ENCODE measurements around the gene TK1. TPM values are rescaled to one million over a fixed set of nuclear protein-coding genes. Genes with fewer than 3 reads are reported as not detected.

Gene TK1
- total RNA-seq, 1 donor from 2014 or later, result 16.2 TPM

DNA sequence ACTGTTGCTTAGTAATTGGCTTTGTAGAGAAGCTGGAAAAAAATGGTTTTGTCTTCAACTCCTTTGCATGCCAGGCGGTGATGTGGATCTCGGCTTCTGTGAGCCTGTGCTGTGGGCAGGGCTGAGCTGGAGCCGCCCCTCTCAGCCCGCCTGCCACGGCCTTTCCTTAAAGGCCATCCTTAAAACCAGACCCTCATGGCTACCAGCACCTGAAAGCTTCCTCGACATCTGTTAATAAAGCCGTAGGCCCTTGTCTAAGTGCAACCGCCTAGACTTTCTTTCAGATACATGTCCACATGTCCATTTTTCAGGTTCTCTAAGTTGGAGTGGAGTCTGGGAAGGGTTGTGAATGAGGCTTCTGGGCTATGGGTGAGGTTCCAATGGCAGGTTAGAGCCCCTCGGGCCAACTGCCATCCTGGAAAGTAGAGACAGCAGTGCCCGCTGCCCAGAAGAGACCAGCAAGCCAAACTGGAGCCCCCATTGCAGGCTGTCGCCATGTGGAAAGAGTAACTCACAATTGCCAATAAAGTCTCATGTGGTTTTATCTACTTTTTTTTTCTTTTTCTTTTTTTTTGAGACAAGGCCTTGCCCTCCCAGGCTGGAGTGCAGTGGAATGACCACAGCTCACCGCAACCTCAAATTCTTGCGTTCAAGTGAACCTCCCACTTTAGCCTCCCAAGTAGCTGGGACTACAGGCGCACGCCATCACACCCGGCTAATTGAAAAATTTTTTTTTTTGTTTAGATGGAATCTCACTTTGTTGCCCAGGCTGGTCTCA lies 38.4 kb upstream of the TK1 start:
- Mint-ChIP-seq H3K27ac (ENCODE audit: unreplicated experiment) (no peak overlapping the region), H3K36me3 (ENCODE audit: unreplicated experiment) (peaks cover 7% of the 10 kb centered on the region), H3K4me1 (ENCODE audit: unreplicated experiment) (no peaks in the 10 kb centered on the region), H3K27me3 (ENCODE audit: unreplicated experiment) (no peaks in the 10 kb centered on the region), H3K4me3 (ENCODE audit: unreplicated experiment) (no peak overlapping the region), H3K9me3 (ENCODE audit: unreplicated experiment) (no peaks in the 10 kb centered on the region)
- no peak for TF ChIP-seq CTCF (IDR thresholded peaks at IDR 0.05)
- no peak for DNase-seq (ENCODE audit: extremely low spot score, unreplicated experiment)

GRCh38 chr17:78224231-78225087 lies 37.6 kb upstream of the TK1 start:
- H3K9me3 Mint-ChIP-seq (ENCODE audit: unreplicated experiment), result no peaks in the 10 kb centered on the region
- peaks cover 7% of the 10 kb centered on the region for H3K36me3 Mint-ChIP-seq (ENCODE audit: unreplicated experiment)
- no peak for DNase-seq (ENCODE audit: extremely low spot score, unreplicated experiment)
- H3K4me1 Mint-ChIP-seq (ENCODE audit: unreplicated experiment), result no peaks in the 10 kb centered on the region
- no peaks in the 10 kb centered on the region for H3K27me3 Mint-ChIP-seq (ENCODE audit: unreplicated experiment)
- TF ChIP-seq CTCF (IDR thresholded peaks at IDR 0.05), result no peak
- H3K4me3 Mint-ChIP-seq (ENCODE audit: unreplicated experiment), result no peak overlapping the region
- H3K27ac Mint-ChIP-seq (ENCODE audit: unreplicated experiment), result no peak overlapping the region

DNA sequence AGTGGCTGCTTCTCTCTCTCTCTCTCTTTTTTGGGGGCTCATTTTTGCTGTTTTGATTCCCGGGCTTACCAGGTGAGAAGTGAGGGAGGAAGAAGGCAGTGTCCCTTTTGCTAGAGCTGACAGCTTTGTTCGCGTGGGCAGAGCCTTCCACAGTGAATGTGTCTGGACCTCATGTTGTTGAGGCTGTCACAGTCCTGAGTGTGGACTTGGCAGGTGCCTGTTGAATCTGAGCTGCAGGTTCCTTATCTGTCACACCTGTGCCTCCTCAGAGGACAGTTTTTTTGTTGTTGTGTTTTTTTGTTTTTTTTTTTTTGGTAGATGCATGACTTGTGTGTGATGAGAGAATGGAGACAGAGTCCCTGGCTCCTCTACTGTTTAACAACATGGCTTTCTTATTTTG lies 36.9 kb upstream of the TK1 start:
- no peaks in the 10 kb centered on the region for H3K27me3 Mint-ChIP-seq (ENCODE audit: unreplicated experiment)
- peaks cover 7% of the 10 kb centered on the region for H3K36me3 Mint-ChIP-seq (ENCODE audit: unreplicated experiment)
- H3K4me1 Mint-ChIP-seq (ENCODE audit: unreplicated experiment), result no peaks in the 10 kb centered on the region
- no peaks in the 10 kb centered on the region for H3K9me3 Mint-ChIP-seq (ENCODE audit: unreplicated experiment)
- no peak for DNase-seq (ENCODE audit: extremely low spot score, unreplicated experiment)
- H3K27ac Mint-ChIP-seq (ENCODE audit: unreplicated experiment), result no peak overlapping the region
- no peak for TF ChIP-seq CTCF (IDR thresholded peaks at IDR 0.05)
- no peak overlapping the region for H3K4me3 Mint-ChIP-seq (ENCODE audit: unreplicated experiment)

- Mint-ChIP-seq H3K36me3 (ENCODE audit: unreplicated experiment) (peaks cover 7% of the 10 kb centered on the region), H3K27ac (ENCODE audit: unreplicated experiment) (no peak overlapping the region), H3K4me3 (ENCODE audit: unreplicated experiment) (no peak overlapping the region), H3K27me3 (ENCODE audit: unreplicated experiment) (no peaks in the 10 kb centered on the region), H3K9me3 (ENCODE audit: unreplicated experiment) (no peaks in the 10 kb centered on the region), H3K4me1 (ENCODE audit: unreplicated experiment) (no peaks in the 10 kb centered on the region)
- no peak for TF ChIP-seq CTCF (IDR thresholded peaks at IDR 0.05)
- DNase-seq (ENCODE audit: extremely low spot score, unreplicated experiment), result no peak
Observed at GRCh38 chr17:78223061-78223460, 36.2 kb upstream of the TK1 start.
